Peyer's patch (tissue), 4 donors: Measurements from ENCODE around the gene EPAS1.

Source experiments
- CTCF ChIP-seq, 6 experiments: fragments of 450-650 bp in 4 of 6; fragments of 200-600 bp in 2 of 6; sonication (generic) in 1 of 6; IDR thresholded peaks; one replicate each; pipeline ENCODE4 v1.5.1; 2017 to 2019; ENCODE audit warnings: antibody characterized with exemption in 6 of 6, mild to moderate bottlenecking in 3 of 6, moderate library complexity in 1 of 6
- POLR2A ChIP-seq, 2 donors: fragments of 450-650 bp; IDR thresholded peaks; one replicate each; pipeline ENCODE4 v1.5.1; 2017; ENCODE audit warnings: antibody characterized with exemption in 2 of 2, mild to moderate bottlenecking in 2 of 2, moderate library complexity in 2 of 2

GRCh38 chr2:46363535-46364170 lies 66.4 kb downstream of the EPAS1 start:
- no peak for TF ChIP-seq POLR2A (IDR thresholded peaks at IDR 0.05)
- TF ChIP-seq CTCF (IDR thresholded peaks at IDR 0.05), result no peak
